ENCODE results near the gene CARMIL1.

Gene CARMIL1

GRCh38 chr6:25301362-25301761 lies 22.2 kb downstream of the CARMIL1 start:
- no peak overlapping the region for H4K91ac ChIP-seq (ENCODE audit: low read depth, low read length)
- no peak overlapping the region for H3K9ac ChIP-seq (ENCODE audit: low read length)
- no peak overlapping the region for H2BK12ac ChIP-seq (ENCODE audit: low read length)
- H3K23ac ChIP-seq (ENCODE audit: low read length), result no peak overlapping the region
- no peak overlapping the region for H3K4me3 ChIP-seq (ENCODE audit: low read depth, low read length)
- H3K79me2 ChIP-seq (ENCODE audit: control insufficient read depth, insufficient read depth, low read length, poor library complexity), result peaks cover 2% of the 10 kb centered on the region
- H3K36me3 ChIP-seq (ENCODE audit: control insufficient read depth in 1 of 2, insufficient read depth in 2 of 2, low read length in 2 of 2), result no peaks in the 10 kb centered on the region
- no peaks in the 10 kb centered on the region for H3K9me3 ChIP-seq (ENCODE audit: insufficient read depth, low read depth, low read length)
- H2BK5ac ChIP-seq (ENCODE audit: low read depth, low read length, poor library complexity), result no peak overlapping the region
- peaks cover 4 to 6% of the 10 kb centered on the region in 2 experiments for H3K4me1 ChIP-seq (ENCODE audit: control insufficient read depth in 1 of 2, insufficient read depth in 2 of 2, low read length in 2 of 2)
- no peak overlapping the region for H3K18ac ChIP-seq (ENCODE audit: low read length)
- no peak overlapping the region for H3K27ac ChIP-seq (ENCODE audit: low read depth, low read length)
- H2AK5ac ChIP-seq (ENCODE audit: low read length), result no peak overlapping the region
- no peak overlapping the region for H3K4me2 ChIP-seq (ENCODE audit: low read length)
- no CpG with 5 or more reads among the region's 3 CpGs for WGBS (ENCODE audit: extremely low coverage, insufficient coverage, insufficient read length)
- H4K8ac ChIP-seq (ENCODE audit: low read depth, low read length), result no peak overlapping the region
- H2BK120ac ChIP-seq (ENCODE audit: insufficient read depth, low read length, poor library complexity), result no peak overlapping the region
- no peaks in the 10 kb centered on the region for H3K27me3 ChIP-seq (ENCODE audit: insufficient read depth, low read length)
- no peak overlapping the region for H4K12ac ChIP-seq (ENCODE audit: low read depth, low read length)
- DNase-seq, result no peak
- H3K79me1 ChIP-seq (ENCODE audit: low read length), result peaks cover 3% of the 10 kb centered on the region
- no peak overlapping the region for H3K4ac ChIP-seq (ENCODE audit: low read depth, low read length)
- H2AFZ ChIP-seq (ENCODE audit: insufficient read depth, low read length, poor library complexity), result no peak overlapping the region
- H3K14ac ChIP-seq (ENCODE audit: low read length), result no peak overlapping the region

DNA sequence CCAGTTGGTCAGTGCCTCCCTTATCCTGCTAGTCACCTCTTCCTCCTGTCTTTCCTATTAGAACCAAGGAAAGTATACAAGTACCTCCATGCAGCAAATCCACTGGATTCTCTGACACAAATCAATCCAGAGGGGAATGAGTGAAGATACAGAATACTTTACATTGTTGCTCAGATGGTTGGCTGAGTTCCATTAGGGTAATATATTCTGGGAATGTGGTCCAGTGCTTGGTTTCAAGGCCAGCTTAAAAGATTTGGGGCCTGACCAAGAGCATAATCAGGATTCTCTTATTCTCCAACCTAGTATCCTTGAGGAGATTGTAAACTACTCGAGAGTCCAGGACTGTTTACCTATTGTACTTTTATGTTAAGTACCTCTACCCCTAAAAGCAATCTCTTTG lies 23.0 kb downstream of the CARMIL1 start:
- no peak overlapping the region for H3K4ac ChIP-seq (ENCODE audit: low read depth, low read length)
- H3K4me2 ChIP-seq (ENCODE audit: low read length), result no peak overlapping the region
- no peak overlapping the region for H2BK120ac ChIP-seq (ENCODE audit: insufficient read depth, low read length, poor library complexity)
- H3K79me1 ChIP-seq (ENCODE audit: low read length), result no peaks in the 10 kb centered on the region
- no peak overlapping the region for H2AFZ ChIP-seq (ENCODE audit: insufficient read depth, low read length, poor library complexity)
- no peak overlapping the region for H2BK12ac ChIP-seq (ENCODE audit: low read length)
- H3K23ac ChIP-seq (ENCODE audit: low read length), result no peak overlapping the region
- H3K9me3 ChIP-seq (ENCODE audit: insufficient read depth, low read depth, low read length), result no peaks in the 10 kb centered on the region
- H3K79me2 ChIP-seq (ENCODE audit: control insufficient read depth, insufficient read depth, low read length, poor library complexity), result peaks cover 2% of the 10 kb centered on the region
- H3K9ac ChIP-seq (ENCODE audit: low read length), result no peak overlapping the region
- no peak overlapping the region for H4K12ac ChIP-seq (ENCODE audit: low read depth, low read length)
- no peak overlapping the region for H3K4me3 ChIP-seq (ENCODE audit: low read depth, low read length)
- H3K36me3 ChIP-seq (ENCODE audit: control insufficient read depth in 1 of 2, insufficient read depth in 2 of 2, low read length in 2 of 2), result no peaks in the 10 kb centered on the region
- H2AK5ac ChIP-seq (ENCODE audit: low read length), result no peak overlapping the region
- no peak overlapping the region for H3K18ac ChIP-seq (ENCODE audit: low read length)
- no peak overlapping the region for H4K8ac ChIP-seq (ENCODE audit: low read depth, low read length)
- no CpG with 5 or more reads among the region's 1 CpG for WGBS (ENCODE audit: extremely low coverage, insufficient coverage, insufficient read length)
- H2BK5ac ChIP-seq (ENCODE audit: low read depth, low read length, poor library complexity), result no peak overlapping the region
- no peaks in the 10 kb centered on the region for H3K27me3 ChIP-seq (ENCODE audit: insufficient read depth, low read length)
- no peak overlapping the region for H3K27ac ChIP-seq (ENCODE audit: low read depth, low read length)
- H4K91ac ChIP-seq (ENCODE audit: low read depth, low read length), result no peak overlapping the region
- no peak for DNase-seq
- no peak overlapping the region for H3K14ac ChIP-seq (ENCODE audit: low read length)
- H3K4me1 ChIP-seq (ENCODE audit: control insufficient read depth in 1 of 2, insufficient read depth in 2 of 2, low read length in 2 of 2), result peaks cover 0 to 2% of the 10 kb centered on the region in 2 experiments

DNA sequence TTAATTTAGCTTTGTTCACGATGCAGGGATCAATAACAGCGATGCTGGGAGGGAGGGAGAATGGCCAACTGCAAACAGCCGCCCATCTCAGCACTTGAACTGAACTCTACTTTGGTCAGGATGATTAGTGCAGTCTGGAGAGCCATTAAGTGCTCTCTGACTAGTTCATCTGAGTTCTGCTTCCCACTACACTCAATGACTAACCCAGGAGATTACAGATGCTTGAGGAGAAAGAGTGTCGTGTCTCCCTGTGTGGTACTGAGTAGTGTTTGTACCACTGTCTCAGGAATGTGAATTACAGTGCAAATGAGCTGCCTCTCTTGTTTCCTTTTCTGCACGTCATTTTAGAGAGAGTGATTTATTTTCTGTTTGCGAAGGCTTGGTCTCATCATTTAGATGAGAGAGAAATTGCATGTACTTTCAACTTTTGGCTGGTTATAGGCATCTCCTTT lies 23.5 kb downstream of the CARMIL1 start:
- Histone ChIP-seq H3K36me3 (ENCODE audit: control insufficient read depth in 1 of 2, insufficient read depth in 2 of 2, low read length in 2 of 2) (no peaks in the 10 kb centered on the region), H2AFZ (ENCODE audit: insufficient read depth, low read length, poor library complexity) (no peak overlapping the region), H3K27me3 (ENCODE audit: insufficient read depth, low read length) (no peaks in the 10 kb centered on the region), H4K8ac (ENCODE audit: low read depth, low read length) (no peak overlapping the region), H3K4ac (ENCODE audit: low read depth, low read length) (no peak overlapping the region), H4K12ac (ENCODE audit: low read depth, low read length) (no peak overlapping the region), H3K18ac (ENCODE audit: low read length) (no peak overlapping the region), H2AK5ac (ENCODE audit: low read length) (no peak overlapping the region), H3K9me3 (ENCODE audit: insufficient read depth, low read depth, low read length) (no peaks in the 10 kb centered on the region), H2BK12ac (ENCODE audit: low read length) (no peak overlapping the region), H3K14ac (ENCODE audit: low read length) (no peak overlapping the region), H3K23ac (ENCODE audit: low read length) (no peak overlapping the region), H3K4me2 (ENCODE audit: low read length) (no peak overlapping the region), H3K79me2 (ENCODE audit: control insufficient read depth, insufficient read depth, low read length, poor library complexity) (peaks cover 2% of the 10 kb centered on the region), H3K4me1 (ENCODE audit: control insufficient read depth in 1 of 2, insufficient read depth in 2 of 2, low read length in 2 of 2) (peaks cover 0 to 2% of the 10 kb centered on the region in 2 experiments), H2BK120ac (ENCODE audit: insufficient read depth, low read length, poor library complexity) (no peak overlapping the region), H3K79me1 (ENCODE audit: low read length) (no peaks in the 10 kb centered on the region), H3K9ac (ENCODE audit: low read length) (no peak overlapping the region), H2BK5ac (ENCODE audit: low read depth, low read length, poor library complexity) (no peak overlapping the region), H4K91ac (ENCODE audit: low read depth, low read length) (no peak overlapping the region), H3K4me3 (ENCODE audit: low read depth, low read length) (no peak overlapping the region), H3K27ac (ENCODE audit: low read depth, low read length) (no peak overlapping the region)
- no peak for DNase-seq
- WGBS (ENCODE audit: extremely low coverage, insufficient coverage, insufficient read length), result no CpG with 5 or more reads among the region's 6 CpGs

DNA sequence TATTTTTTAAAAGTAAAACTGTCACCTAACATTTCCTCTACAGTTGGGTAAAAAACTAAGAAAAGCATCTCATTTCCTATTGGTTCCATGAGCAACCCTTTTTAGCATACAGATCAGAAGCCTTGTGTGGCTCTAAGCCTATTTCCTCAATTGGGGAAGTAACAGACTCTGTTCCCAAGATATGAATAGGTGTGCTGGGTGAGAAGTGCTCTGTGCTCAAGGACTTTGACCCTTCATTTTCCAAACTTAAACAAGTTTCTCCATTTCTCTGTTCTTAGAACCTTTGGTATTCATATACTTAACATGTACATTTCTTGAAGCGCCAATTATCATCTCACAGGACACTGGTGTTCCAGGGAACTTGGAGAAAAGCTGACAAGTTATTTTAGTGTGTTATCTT lies 24.1 kb downstream of the CARMIL1 start:
- no peak overlapping the region for H2BK120ac ChIP-seq (ENCODE audit: insufficient read depth, low read length, poor library complexity)
- H3K79me2 ChIP-seq (ENCODE audit: control insufficient read depth, insufficient read depth, low read length, poor library complexity), result peaks cover 2% of the 10 kb centered on the region
- H4K91ac ChIP-seq (ENCODE audit: low read depth, low read length), result no peak overlapping the region
- no CpG with 5 or more reads among the region's 1 CpG for WGBS (ENCODE audit: extremely low coverage, insufficient coverage, insufficient read length)
- no peak overlapping the region for H3K9ac ChIP-seq (ENCODE audit: low read length)
- no peak for DNase-seq
- H3K14ac ChIP-seq (ENCODE audit: low read length), result no peak overlapping the region
- peaks cover 0 to 2% of the 10 kb centered on the region in 2 experiments for H3K4me1 ChIP-seq (ENCODE audit: control insufficient read depth in 1 of 2, insufficient read depth in 2 of 2, low read length in 2 of 2)
- H3K4ac ChIP-seq (ENCODE audit: low read depth, low read length), result no peak overlapping the region
- no peak overlapping the region for H2AFZ ChIP-seq (ENCODE audit: insufficient read depth, low read length, poor library complexity)
- no peak overlapping the region for H2BK5ac ChIP-seq (ENCODE audit: low read depth, low read length, poor library complexity)
- H3K27me3 ChIP-seq (ENCODE audit: insufficient read depth, low read length), result no peaks in the 10 kb centered on the region
- no peak overlapping the region for H3K4me2 ChIP-seq (ENCODE audit: low read length)
- H4K12ac ChIP-seq (ENCODE audit: low read depth, low read length), result no peak overlapping the region
- H3K27ac ChIP-seq (ENCODE audit: low read depth, low read length), result no peak overlapping the region
- H3K23ac ChIP-seq (ENCODE audit: low read length), result no peak overlapping the region
- no peak overlapping the region for H3K4me3 ChIP-seq (ENCODE audit: low read depth, low read length)
- H2BK12ac ChIP-seq (ENCODE audit: low read length), result no peak overlapping the region
- H2AK5ac ChIP-seq (ENCODE audit: low read length), result no peak overlapping the region
- no peaks in the 10 kb centered on the region for H3K79me1 ChIP-seq (ENCODE audit: low read length)
- H3K36me3 ChIP-seq (ENCODE audit: control insufficient read depth in 1 of 2, insufficient read depth in 2 of 2, low read length in 2 of 2), result no peaks in the 10 kb centered on the region
- H4K8ac ChIP-seq (ENCODE audit: low read depth, low read length), result no peak overlapping the region
- H3K9me3 ChIP-seq (ENCODE audit: insufficient read depth, low read depth, low read length), result no peaks in the 10 kb centered on the region
- no peak overlapping the region for H3K18ac ChIP-seq (ENCODE audit: low read length)
